AG09319 (cell line): Measurements from ENCODE around the gene RIC3.

ENCODE experiments used
- DNase-seq: peaks from one replicate; pipeline ENCODE4 v3.0.0-alpha.2; 2010; ENCODE audit warnings: low read depth; ENCODE audit errors: extremely low read depth
- TF ChIP-seq, protein P1 (sequence below): IDR thresholded peaks from 2 replicates; pipeline ENCODE4 v1.5.1; 2011; ENCODE audit warnings: low read depth, mild to moderate bottlenecking, inconsistent platforms, low read length, moderate library complexity

RIC3 gene

DNA sequence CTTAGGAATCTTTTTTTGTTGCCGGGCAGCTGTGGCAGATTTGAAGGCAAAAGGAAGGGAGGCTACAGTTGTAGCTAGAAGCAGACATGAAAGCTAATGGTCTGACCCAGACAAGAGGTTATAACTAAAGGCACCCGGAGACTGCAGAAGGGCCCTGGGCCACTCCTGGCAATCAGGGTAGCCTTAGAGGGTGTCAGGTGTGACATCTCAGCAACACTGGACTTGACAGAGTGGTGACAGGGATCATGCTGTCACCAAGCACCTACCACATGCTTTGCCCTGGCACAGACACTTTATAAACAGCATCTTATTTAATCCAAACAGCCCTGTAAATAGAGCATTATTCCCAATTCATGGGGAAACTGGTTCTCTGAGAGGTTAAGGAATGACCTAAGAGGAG, 62.1 kb downstream of the RIC3 start:
- TF ChIP-seq, protein P1, sequence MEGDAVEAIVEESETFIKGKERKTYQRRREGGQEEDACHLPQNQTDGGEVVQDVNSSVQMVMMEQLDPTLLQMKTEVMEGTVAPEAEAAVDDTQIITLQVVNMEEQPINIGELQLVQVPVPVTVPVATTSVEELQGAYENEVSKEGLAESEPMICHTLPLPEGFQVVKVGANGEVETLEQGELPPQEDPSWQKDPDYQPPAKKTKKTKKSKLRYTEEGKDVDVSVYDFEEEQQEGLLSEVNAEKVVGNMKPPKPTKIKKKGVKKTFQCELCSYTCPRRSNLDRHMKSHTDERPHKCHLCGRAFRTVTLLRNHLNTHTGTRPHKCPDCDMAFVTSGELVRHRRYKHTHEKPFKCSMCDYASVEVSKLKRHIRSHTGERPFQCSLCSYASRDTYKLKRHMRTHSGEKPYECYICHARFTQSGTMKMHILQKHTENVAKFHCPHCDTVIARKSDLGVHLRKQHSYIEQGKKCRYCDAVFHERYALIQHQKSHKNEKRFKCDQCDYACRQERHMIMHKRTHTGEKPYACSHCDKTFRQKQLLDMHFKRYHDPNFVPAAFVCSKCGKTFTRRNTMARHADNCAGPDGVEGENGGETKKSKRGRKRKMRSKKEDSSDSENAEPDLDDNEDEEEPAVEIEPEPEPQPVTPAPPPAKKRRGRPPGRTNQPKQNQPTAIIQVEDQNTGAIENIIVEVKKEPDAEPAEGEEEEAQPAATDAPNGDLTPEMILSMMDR = no peak
- no peak for DNase-seq

GRCh38 chr11:8105666-8106065, 63.2 kb downstream of the RIC3 start:
- TF ChIP-seq, protein P1 = no peak

GRCh38 chr11:8105133-8105532, 63.7 kb downstream of the RIC3 start:
- no peak for DNase-seq
- TF ChIP-seq, protein P1 = no peak

More at GRCh38 chr11:8105666-8106065, 63.2 kb downstream of the RIC3 start:
- no peak for DNase-seq

GRCh38 chr11:8103909-8104308, 64.9 kb downstream of the RIC3 start:
- no peak for DNase-seq
- TF ChIP-seq, protein P1 = no peak

DNA sequence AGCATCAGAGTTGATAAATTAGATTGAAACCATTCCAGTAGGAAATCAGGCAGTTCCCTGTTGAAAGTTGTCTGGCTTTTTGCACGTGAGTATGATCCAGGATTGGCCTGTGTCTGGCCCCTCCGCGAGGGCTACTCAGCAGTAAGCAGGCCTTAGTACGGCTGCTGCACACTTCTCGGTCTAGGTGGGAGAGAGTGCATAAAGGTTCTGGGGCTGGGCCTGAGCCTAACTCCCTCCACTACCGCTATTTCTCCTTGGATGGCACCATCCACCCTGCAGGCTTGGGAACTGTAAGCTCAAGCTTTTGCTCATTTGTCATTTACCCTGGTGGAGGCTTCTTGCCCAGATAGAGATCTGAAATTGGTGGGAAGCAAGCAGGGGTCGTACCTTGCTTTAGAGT, 65.9 kb downstream of the RIC3 start:
- DNase-seq = no peak
- TF ChIP-seq, protein P1 = no peak

DNA sequence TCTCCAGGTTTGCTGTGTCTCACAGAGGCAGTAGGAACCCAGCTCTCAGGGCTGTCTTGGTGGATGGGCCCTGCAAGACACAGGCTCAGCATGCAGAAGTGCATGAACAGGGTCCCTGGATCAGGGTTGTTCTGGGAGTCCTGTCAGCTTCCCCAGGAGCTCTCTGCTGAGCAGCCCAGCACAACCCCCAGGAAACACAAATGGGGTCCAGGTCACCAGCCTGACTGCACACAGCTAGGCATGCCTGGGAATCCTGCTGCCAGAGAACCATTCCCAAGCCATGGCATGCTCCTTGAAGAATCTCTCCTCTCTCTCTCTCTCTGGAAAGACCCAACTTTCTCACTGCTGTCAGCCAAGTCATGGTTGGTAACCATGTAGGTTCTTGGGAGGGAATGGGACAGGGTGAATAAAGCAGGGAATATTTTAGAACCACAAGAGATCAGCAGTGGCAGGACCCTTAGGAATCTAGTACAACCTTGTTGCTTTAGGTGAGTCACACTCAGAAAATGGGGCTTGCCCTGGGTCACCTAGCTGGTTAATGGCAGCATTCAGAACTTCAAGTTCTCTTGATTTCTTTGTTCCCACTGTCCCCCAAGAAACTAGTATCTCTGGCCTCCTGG, 66.4 kb downstream of the RIC3 start:
- DNase-seq = no peak
- TF ChIP-seq, protein P1 = no peak

GRCh38 chr11:8101421-8101820, 67.4 kb downstream of the RIC3 start:
- DNase-seq = no peak
- TF ChIP-seq, protein P1 = no peak
